Measurements from ENCODE around the gene REV1.

Gene REV1

DNA sequence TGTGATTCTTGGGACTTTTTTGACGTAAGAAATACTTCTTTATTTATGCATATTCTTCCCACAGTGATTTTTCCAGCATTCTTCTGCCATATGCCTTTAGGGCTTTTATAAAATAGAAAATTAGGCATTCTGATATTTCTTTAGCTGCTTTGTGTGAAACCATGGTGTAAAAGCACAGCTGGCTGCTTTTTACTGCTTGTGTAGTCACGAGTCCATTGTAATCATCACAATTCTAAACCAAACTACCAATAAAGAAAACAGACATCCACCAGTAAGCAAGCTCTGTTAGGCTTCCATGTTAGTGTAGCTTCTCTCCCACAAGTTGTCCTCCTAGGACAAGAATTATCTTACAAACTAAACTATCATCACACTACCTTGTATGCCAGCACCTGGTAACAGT, 90.0 kb downstream of the REV1 start:
- no peak for DNase-seq (ENCODE audit: low read depth)
- TF ChIP-seq, protein P1, sequence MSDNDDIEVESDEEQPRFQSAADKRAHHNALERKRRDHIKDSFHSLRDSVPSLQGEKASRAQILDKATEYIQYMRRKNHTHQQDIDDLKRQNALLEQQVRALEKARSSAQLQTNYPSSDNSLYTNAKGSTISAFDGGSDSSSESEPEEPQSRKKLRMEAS (IDR thresholded peaks at IDR 0.05; ENCODE audit: low read depth, low read length), result no peak
- TF ChIP-seq POLR2A (IDR thresholded peaks at IDR 0.05; ENCODE audit: extremely low read depth, insufficient read length) (no peak), MYC (IDR thresholded peaks at IDR 0.05; ENCODE audit: low read depth, low read length) (no peak)
- TF ChIP-seq, protein P2, sequence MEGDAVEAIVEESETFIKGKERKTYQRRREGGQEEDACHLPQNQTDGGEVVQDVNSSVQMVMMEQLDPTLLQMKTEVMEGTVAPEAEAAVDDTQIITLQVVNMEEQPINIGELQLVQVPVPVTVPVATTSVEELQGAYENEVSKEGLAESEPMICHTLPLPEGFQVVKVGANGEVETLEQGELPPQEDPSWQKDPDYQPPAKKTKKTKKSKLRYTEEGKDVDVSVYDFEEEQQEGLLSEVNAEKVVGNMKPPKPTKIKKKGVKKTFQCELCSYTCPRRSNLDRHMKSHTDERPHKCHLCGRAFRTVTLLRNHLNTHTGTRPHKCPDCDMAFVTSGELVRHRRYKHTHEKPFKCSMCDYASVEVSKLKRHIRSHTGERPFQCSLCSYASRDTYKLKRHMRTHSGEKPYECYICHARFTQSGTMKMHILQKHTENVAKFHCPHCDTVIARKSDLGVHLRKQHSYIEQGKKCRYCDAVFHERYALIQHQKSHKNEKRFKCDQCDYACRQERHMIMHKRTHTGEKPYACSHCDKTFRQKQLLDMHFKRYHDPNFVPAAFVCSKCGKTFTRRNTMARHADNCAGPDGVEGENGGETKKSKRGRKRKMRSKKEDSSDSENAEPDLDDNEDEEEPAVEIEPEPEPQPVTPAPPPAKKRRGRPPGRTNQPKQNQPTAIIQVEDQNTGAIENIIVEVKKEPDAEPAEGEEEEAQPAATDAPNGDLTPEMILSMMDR (IDR thresholded peaks at IDR 0.05; ENCODE audit: low read depth, low read length), result no peak
- no peak overlapping the region for H3K4me3 ChIP-seq (ENCODE audit: low read depth, low read length)

DNA sequence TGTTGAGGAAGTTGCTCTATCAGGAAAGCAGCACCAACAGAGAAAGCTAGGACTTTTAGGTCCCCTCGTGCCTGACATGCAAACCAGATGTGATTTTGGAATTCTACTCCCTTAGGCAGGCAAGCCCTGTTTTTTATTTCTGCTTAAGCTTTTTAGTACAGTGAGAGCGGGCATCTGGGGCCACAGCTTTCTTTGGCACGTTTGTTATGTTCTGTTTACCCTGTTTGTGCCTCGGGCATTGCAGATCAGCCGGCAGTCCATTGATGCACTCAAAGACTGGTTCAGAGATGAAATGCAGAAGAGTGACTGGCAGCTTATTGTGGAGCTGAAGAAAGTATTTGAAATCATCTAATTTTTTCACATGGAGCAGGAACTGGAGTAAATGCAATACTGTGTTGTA, 90.8 kb downstream of the REV1 start:
- TF ChIP-seq, protein P1 (IDR thresholded peaks at IDR 0.05; ENCODE audit: low read depth, low read length), result no peak
- TF ChIP-seq, protein P2 (IDR thresholded peaks at IDR 0.05; ENCODE audit: low read depth, low read length), result no peak
- TF ChIP-seq POLR2A (IDR thresholded peaks at IDR 0.05; ENCODE audit: extremely low read depth, insufficient read length), result no peak
- no peak for TF ChIP-seq MYC (IDR thresholded peaks at IDR 0.05; ENCODE audit: low read depth, low read length)
- no peak for DNase-seq (ENCODE audit: low read depth)

DNA sequence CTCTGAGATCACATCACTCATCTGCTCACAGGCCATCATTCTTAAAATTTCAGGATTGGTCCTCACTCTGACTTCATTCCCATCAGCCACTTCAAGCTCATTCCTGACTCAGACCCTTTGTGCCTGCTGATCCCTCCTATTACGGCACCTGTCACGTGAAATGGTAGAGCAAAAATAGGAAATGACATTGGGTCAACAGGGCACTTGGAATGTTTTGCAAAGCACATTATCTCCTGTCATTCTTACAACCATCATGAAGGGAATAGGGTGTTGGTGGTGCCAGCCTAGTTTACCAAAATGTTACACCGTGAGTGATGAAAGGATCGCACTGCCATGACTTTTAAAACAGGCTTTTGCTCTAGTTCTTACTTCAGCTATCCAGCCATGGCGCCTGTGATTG, 91.5 kb downstream of the REV1 start:
- no peak for TF ChIP-seq POLR2A (IDR thresholded peaks at IDR 0.05; ENCODE audit: extremely low read depth, insufficient read length)
- TF ChIP-seq, protein P1 (IDR thresholded peaks at IDR 0.05; ENCODE audit: low read depth, low read length), result no peak
- TF ChIP-seq MYC (IDR thresholded peaks at IDR 0.05; ENCODE audit: low read depth, low read length), result no peak
- TF ChIP-seq, protein P2 (IDR thresholded peaks at IDR 0.05; ENCODE audit: low read depth, low read length), result no peak
- DNase-seq (ENCODE audit: low read depth), result no peak
- H3K4me3 ChIP-seq (ENCODE audit: low read depth, low read length), result no peak overlapping the region

More for the DNA sequence above, 90.8 kb downstream of the REV1 start:
- no peak overlapping the region for H3K4me3 ChIP-seq (ENCODE audit: low read depth, low read length)

DNA sequence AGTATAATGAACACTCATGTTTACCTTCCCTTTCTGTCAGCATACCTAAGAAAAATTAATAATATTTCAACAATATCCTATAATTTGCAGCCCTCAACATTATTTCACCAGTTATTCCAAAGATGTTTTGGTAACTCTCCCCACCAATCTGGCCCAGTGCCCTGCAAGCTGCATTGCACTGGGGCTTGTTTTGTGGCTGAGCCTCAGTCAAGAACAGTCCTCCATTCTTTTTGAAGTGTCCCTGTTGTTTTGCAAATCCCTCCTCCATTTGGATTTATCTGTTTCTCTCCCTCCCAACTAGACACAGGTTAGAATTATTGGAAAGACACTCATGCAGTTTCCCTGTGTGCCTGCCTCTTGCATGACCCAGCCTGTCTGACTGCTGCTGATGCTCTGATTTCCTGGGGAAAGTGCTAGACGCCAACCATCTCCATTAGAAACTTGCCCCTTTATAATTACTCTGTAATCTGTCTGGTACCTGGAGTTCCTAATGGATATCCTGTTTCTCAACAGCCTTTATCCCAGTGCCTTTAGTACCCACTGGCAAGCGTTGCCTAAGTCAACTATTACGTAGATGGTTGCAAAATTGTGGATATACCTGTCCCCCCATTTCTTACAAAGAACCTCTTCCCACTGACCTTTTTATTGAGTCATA, 92.4 kb downstream of the REV1 start:
- no peak for DNase-seq (ENCODE audit: low read depth)
- TF ChIP-seq, protein P1 (IDR thresholded peaks at IDR 0.05; ENCODE audit: low read depth, low read length), result no peak
- TF ChIP-seq MYC (IDR thresholded peaks at IDR 0.05; ENCODE audit: low read depth, low read length) (no peak), POLR2A (IDR thresholded peaks at IDR 0.05; ENCODE audit: extremely low read depth, insufficient read length) (no peak)
- TF ChIP-seq, protein P2 (IDR thresholded peaks at IDR 0.05; ENCODE audit: low read depth, low read length), result no peak
- no peak overlapping the region for H3K4me3 ChIP-seq (ENCODE audit: low read depth, low read length)

DNA sequence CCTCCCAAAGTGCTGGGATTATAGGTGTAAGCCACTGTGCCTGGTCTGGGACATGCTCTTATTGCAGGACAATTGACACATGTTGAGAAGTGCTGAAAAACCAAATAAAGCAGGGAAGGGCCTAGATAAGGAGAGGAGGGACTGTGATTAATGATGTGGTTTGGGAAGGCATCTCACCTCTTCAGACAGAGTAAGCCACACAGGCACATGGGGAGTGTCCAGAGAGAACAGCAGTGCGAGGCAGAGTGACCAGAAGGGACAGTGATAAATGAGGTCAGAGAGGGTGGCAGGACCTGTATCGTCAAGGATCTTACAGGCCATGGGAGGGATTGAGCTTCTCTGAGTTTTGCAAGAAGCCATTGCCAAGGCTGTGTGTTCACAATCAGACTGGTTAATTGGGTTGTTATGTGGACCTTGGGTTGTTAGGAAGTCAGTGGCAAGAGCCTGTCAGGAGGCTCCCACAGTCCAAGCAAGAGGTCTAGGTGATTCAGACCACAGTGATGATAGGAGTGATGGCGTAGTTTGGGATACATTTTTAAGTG, 94.2 kb downstream of the REV1 start:
- DNase-seq (ENCODE audit: low read depth), result no peak

DNA sequence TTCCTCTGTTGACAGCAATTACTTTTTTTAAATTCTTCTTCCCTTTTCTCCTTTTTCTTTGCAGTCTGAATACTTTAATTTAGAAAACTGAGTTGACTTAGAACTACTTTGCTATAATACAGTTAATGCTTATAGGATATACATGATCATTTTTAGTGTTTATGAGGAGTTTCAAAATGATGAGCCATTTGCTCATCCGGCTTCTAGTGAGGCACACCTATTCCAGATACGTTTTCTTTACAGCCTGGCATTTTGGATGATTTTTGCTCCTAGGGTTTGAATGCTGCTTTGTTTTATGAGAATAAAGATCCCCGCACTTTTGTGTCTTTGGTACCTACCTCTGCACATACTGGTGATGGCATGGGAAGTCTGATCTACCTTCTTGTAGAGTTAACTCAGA, 99.9 kb downstream of the REV1 start:
- TF ChIP-seq, protein P2 (IDR thresholded peaks at IDR 0.05; ENCODE audit: low read depth, low read length), result no peak
- TF ChIP-seq POLR2A (IDR thresholded peaks at IDR 0.05; ENCODE audit: extremely low read depth, insufficient read length) (no peak), MYC (IDR thresholded peaks at IDR 0.05; ENCODE audit: low read depth, low read length) (no peak)
- TF ChIP-seq, protein P1 (IDR thresholded peaks at IDR 0.05; ENCODE audit: low read depth, low read length), result no peak
- DNase-seq (ENCODE audit: low read depth), result no peak
- H3K4me3 ChIP-seq (ENCODE audit: low read depth, low read length), result no peak overlapping the region

More for the DNA sequence above, 94.2 kb downstream of the REV1 start:
- TF ChIP-seq, protein P1 (IDR thresholded peaks at IDR 0.05; ENCODE audit: low read depth, low read length), result no peak
- TF ChIP-seq POLR2A (IDR thresholded peaks at IDR 0.05; ENCODE audit: extremely low read depth, insufficient read length), result no peak
- no peak for TF ChIP-seq MYC (IDR thresholded peaks at IDR 0.05; ENCODE audit: low read depth, low read length)
- no peak overlapping the region for H3K4me3 ChIP-seq (ENCODE audit: low read depth, low read length)
